PC-3 (cell line): ENCODE data around the gene LHCGR. TPM values are rescaled to one million over a fixed set of nuclear protein-coding genes. Genes with fewer than 3 reads are reported as not detected.

ENCODE experiments used
- ATAC-seq: fragments of 200-7000 bp; cut with Tn5 transposase; 2 replicates; pipeline ENCODE4 v1.9.1; 2020; ENCODE audit warnings: mild to moderate bottlenecking, moderate library complexity
- Bru-seq: library from RNA; stranded (reverse); fragments of 400-500 nt; gene quantifications from one replicate; lab custom pipeline; 2021; lab: Mats Ljungman, UMichigan
- BruChase-seq, 2 experiments: library from RNA; stranded (reverse); fragments of 400-500 nt; gene quantifications; one replicate each; lab custom pipeline; 2021; lab: Mats Ljungman, UMichigan
- BruUV-seq: library from RNA; stranded (reverse); fragments of 400-500 nt; replicated peaks from 2 replicates; lab custom pipeline; 2021; lab: Mats Ljungman, UMichigan
- CTCF ChIA-PET: fragments of 300-600 bp; sonication (Branson Sonifier 250); formaldehyde crosslinking; loops from one replicate; lab custom pipeline; 2022; ENCODE audit warnings: antibody characterized with exemption; lab: Charles Lee
- POLR2A ChIA-PET: fragments of 300-600 bp; sonication (Branson Sonifier 250); formaldehyde crosslinking; loops from one replicate; lab custom pipeline; 2022; ENCODE audit warnings: antibody characterized with exemption; ENCODE audit not compliant: unreplicated experiment; lab: Charles Lee
- DNase-seq: peaks from one replicate; pipeline ENCODE4 v3.0.0-alpha.2; 2015
- H2AFZ ChIP-seq: fragments of 300-600 bp; sonication (generic); 2 replicates; pipeline ENCODE4 v1.6.0; 2016; ENCODE audit warnings: antibody characterized with exemption, low read length
- H3F3A ChIP-seq: fragments of 300-600 bp; sonication (generic); one replicate; pipeline ENCODE4 v1.6.0; 2017; ENCODE audit warnings: antibody characterized with exemption, low read length, control low read depth, mild to moderate bottlenecking; ENCODE audit not compliant: unreplicated experiment
- H3K27ac ChIP-seq: fragments of 300-600 bp; sonication (generic); 2 replicates; pipeline ENCODE4 v1.5.1; 2016; ENCODE audit warnings: mild to moderate bottlenecking, low read length
- H3K27me3 ChIP-seq: fragments of 300-600 bp; sonication (generic); 2 replicates; pipeline ENCODE4 v1.6.1; 2016; ENCODE audit warnings: low read length, mixed read lengths
- H3K36me3 ChIP-seq: fragments of 300-600 bp; sonication (generic); 2 replicates; pipeline ENCODE4 v1.6.1; 2016; ENCODE audit warnings: low read depth, mixed run types, low read length, mixed read lengths
- H3K4me1 ChIP-seq: fragments of 300-600 bp; sonication (generic); 2 replicates; pipeline ENCODE4 v1.5.1; 2016; ENCODE audit warnings: low read length; ENCODE audit not compliant: insufficient read depth
- H3K4me2 ChIP-seq: fragments of 300-600 bp; sonication (generic); 2 replicates; pipeline ENCODE4 v1.6.0; 2016; ENCODE audit warnings: low read length
- H3K4me3 ChIP-seq: fragments of 300-600 bp; sonication (generic); 2 replicates; pipeline ENCODE4 v1.5.1; 2016; ENCODE audit warnings: mild to moderate bottlenecking, low read length, mixed read lengths
- H3K79me2 ChIP-seq: fragments of 300-600 bp; sonication (generic); 2 replicates; pipeline ENCODE4 v1.6.1; 2017; ENCODE audit warnings: low read length, mixed read lengths
- H3K9ac ChIP-seq: fragments of 300-600 bp; sonication (generic); 2 replicates; pipeline ENCODE4 v1.6.0; 2016; ENCODE audit warnings: mild to moderate bottlenecking, low read length
- H3K9me2 ChIP-seq: fragments of 300-600 bp; sonication (generic); replicated peaks from 2 replicates; pipeline ENCODE4 v1.6.1; 2016; ENCODE audit warnings: mixed run types, low read length, mixed read lengths
- H3K9me3 ChIP-seq: fragments of 300-600 bp; sonication (generic); 2 replicates; pipeline ENCODE4 v1.6.1; 2016; ENCODE audit warnings: low read length, mixed read lengths
- H4K20me1 ChIP-seq: fragments of 300-600 bp; sonication (generic); 2 replicates; pipeline ENCODE4 v1.6.1; 2016; ENCODE audit warnings: low read length, mixed read lengths
- CTCF ChIP-seq: fragments of 300-600 bp; sonication (generic); conservative IDR thresholded peaks from 2 replicates; pipeline ENCODE4 v1.5.1; 2017; ENCODE audit warnings: antibody characterized with exemption, low read depth, mild to moderate bottlenecking, low read length
- EZH2 ChIP-seq: fragments of 300-600 bp; sonication (generic); IDR thresholded peaks from one replicate; pipeline ENCODE4 v1.6.1; 2017; ENCODE audit warnings: antibody characterized with exemption, mild to moderate bottlenecking, low read length; ENCODE audit not compliant: unreplicated experiment
- EZH2phosphoT487 ChIP-seq: fragments of 300-600 bp; sonication (generic); IDR thresholded peaks from 2 replicates; pipeline ENCODE4 v1.6.1; 2018; ENCODE audit warnings: mild to moderate bottlenecking, antibody characterized with exemption, low read length, borderline replicate concordance
- intact Hi-C: fragments of 100-400 bp; cut with micrococcal nuclease; formaldehyde crosslinking; loops from 2 replicates; pipeline ENCODE4 v1.9.0; 2023
- long read RNA-seq: library from polyadenylated mRNA; unstranded; transcript quantifications from one replicate; pipeline ENCODE4 v2.0.0, GENCODE V29; 2021; ENCODE audit not compliant: unreplicated experiment
- total RNA-seq: library from RNA; depleted of rRNA; stranded (reverse); fragments of >200 nt; gene quantifications from 2 replicates; pipeline ENCODE4 v1.2.3, GENCODE V29; 2014; rRNA removed

LHCGR gene
- total RNA-seq (not detected in 2 replicates), Bru-seq, nascent RNA (not detected), BruChase-seq, experiment 1, labeled RNA remaining after a 6-hour chase (not detected), BruChase-seq, experiment 2, labeled RNA remaining after a 2-hour chase (not detected)
- long read RNA-seq, result 0 reads

- Histone ChIP-seq H3K36me3 (no peaks in the 10 kb centered on the region), H3K27me3 (no peaks in the 10 kb centered on the region), H3K4me1 (no peaks in the 10 kb centered on the region), H3K9me2 (no peaks in the 10 kb centered on the region), H3K79me2 (no peaks in the 10 kb centered on the region), H3K4me3 (no peak within 1 kb of the TSS), H3K9ac (no peak within 1 kb of the TSS), H3K9me3 (no peaks in the 10 kb centered on the region), H4K20me1 (no peaks in the 10 kb centered on the region), H3K4me2 (no peak within 1 kb of the TSS), H2AFZ (no peak within 1 kb of the TSS), H3F3A (no peaks in the 10 kb centered on the region), H3K27ac (no peak within 1 kb of the TSS)
- no peak for TF ChIP-seq EZH2
- no peak for TF ChIP-seq CTCF
- TF ChIP-seq EZH2phosphoT487, result no peak
- DNase-seq, result no peak
- intact Hi-C loops, result no loop called here
- no TSS peak for BruUV-seq
- ATAC-seq, result no peak
- CTCF ChIA-PET, result no interaction called here
- POLR2A ChIA-PET, result no interaction called here
These were observed at the start of gene LHCGR for GRCh38 chr2:48755473-48755872. Gene LHCGR, minus strand, starts transcription at chr2:48755724. Its CDS starts 53 bp downstream, at chr2:48755671.

- no peaks in the 10 kb centered on the region for H4K20me1 ChIP-seq
- no peaks in the 10 kb centered on the region for H3K27me3 ChIP-seq
- no peak for ATAC-seq
- H3K4me1 ChIP-seq, result no peaks in the 10 kb centered on the region
- no peak for DNase-seq
- BruUV-seq, result no TSS peak
- H3K9me3 ChIP-seq, result 0 out of 2 replicates have a peak, but pooled peaks cover 6% of the 10 kb centered on the region
- POLR2A ChIA-PET, result no interaction called here
- no peak overlapping the region for H3K9ac ChIP-seq
- no peak overlapping the region for H3K4me3 ChIP-seq
- no peak overlapping the region for H2AFZ ChIP-seq
- H3K36me3 ChIP-seq, result no peaks in the 10 kb centered on the region
- intact Hi-C loops, result no loop called here
- no peak for TF ChIP-seq EZH2
- no peak for TF ChIP-seq CTCF
- TF ChIP-seq EZH2phosphoT487, result no peak
- H3K27ac ChIP-seq, result no peak overlapping the region
- H3K79me2 ChIP-seq, result no peaks in the 10 kb centered on the region
- H3K9me2 ChIP-seq, result no peaks in the 10 kb centered on the region
- CTCF ChIA-PET, result no interaction called here
- no peak overlapping the region for H3K4me2 ChIP-seq
- H3F3A ChIP-seq, result no peaks in the 10 kb centered on the region
These were observed 44.1 kb upstream of the LHCGR start for GRCh38 chr2:48799601-48800000.

- H3K4me2 ChIP-seq, result no peak overlapping the region
- no peaks in the 10 kb centered on the region for H3K36me3 ChIP-seq
- no peaks in the 10 kb centered on the region for H3K9me2 ChIP-seq
- ChIA-PET CTCF (no interaction called here), POLR2A (no interaction called here)
- intact Hi-C loops, result no loop called here
- H3F3A ChIP-seq, result no peaks in the 10 kb centered on the region
- DNase-seq, result no peak
- no peak overlapping the region for H3K27ac ChIP-seq
- no peak for TF ChIP-seq EZH2
- no peak for TF ChIP-seq CTCF
- no peak for TF ChIP-seq EZH2phosphoT487
- BruUV-seq, result no TSS peak
- H2AFZ ChIP-seq, result no peak overlapping the region
- no peaks in the 10 kb centered on the region for H3K4me1 ChIP-seq
- H3K27me3 ChIP-seq, result no peaks in the 10 kb centered on the region; the same call in 1 of the 2 replicates
- no peak for ATAC-seq
- H3K9ac ChIP-seq, result no peak overlapping the region
- H3K79me2 ChIP-seq, result no peaks in the 10 kb centered on the region
- H4K20me1 ChIP-seq, result no peaks in the 10 kb centered on the region
- H3K4me3 ChIP-seq, result no peak overlapping the region
- H3K9me3 ChIP-seq, result no peaks in the 10 kb centered on the region
These were observed 39.5 kb upstream of the LHCGR start for GRCh38 chr2:48795065-48795464.
